Naive thymus-derived CD4-positive, alpha-beta T cell (primary cell): ENCODE measurements around the gene DTNB. TPM values are rescaled to one million over a fixed set of nuclear protein-coding genes. Genes with fewer than 3 reads are reported as not detected.

Source experiments
- ATAC-seq: fragments of 150-1000 bp; cut with Tn5 transposase; 2 replicates; pipeline ENCODE4 v1.10.0; 2021; ENCODE audit warnings: mild to moderate bottlenecking, moderate library complexity
- CTCF ChIA-PET: fragments of 350-600 bp; sonication (Branson Sonifier 250); formaldehyde crosslinking; loops from one replicate; lab custom pipeline; 2021; ENCODE audit warnings: antibody characterized with exemption; lab: Charles Lee
- POLR2A ChIA-PET: fragments of 350-600 bp; sonication (Branson Sonifier 250); formaldehyde crosslinking; loops from one replicate; lab custom pipeline; 2021; ENCODE audit warnings: antibody characterized with exemption, inconsistent platforms; lab: Charles Lee
- DNase-seq, 9 donors: peaks; one replicate each; pipeline versions ENCODE4 v3.0.0 to v3.0.0-alpha.2; 2020 to 2022; ENCODE audit warnings: mixed read lengths in 1 of 9
- H3K27ac ChIP-seq: one replicate; pipeline ENCODE4 v1.7.0; 2013; ENCODE audit warnings: mild to moderate bottlenecking, low read depth, low read length, moderate library complexity
- H3K27me3 ChIP-seq, 2 donors: one replicate each; pipeline ENCODE4 v1.7.0; 2013; ENCODE audit warnings: low read length in 2 of 2, mild to moderate bottlenecking in 2 of 2, moderate library complexity in 2 of 2; ENCODE audit not compliant: control insufficient read depth in 2 of 2, insufficient read depth in 2 of 2
- H3K36me3 ChIP-seq, 3 experiments: 1 replicate in 2 of 3; 2 replicates in 1 of 3; pipeline ENCODE4 v1.7.0; 2013; ENCODE audit warnings: low read length in 3 of 3, mild to moderate bottlenecking in 3 of 3, moderate library complexity in 1 of 3; ENCODE audit not compliant: insufficient read depth in 3 of 3, control insufficient read depth in 2 of 3
- H3K4me1 ChIP-seq, 2 donors: one replicate each; pipeline ENCODE4 v1.7.0; 2013; ENCODE audit warnings: low read length in 2 of 2, mild to moderate bottlenecking in 2 of 2, moderate library complexity in 1 of 2; ENCODE audit not compliant: control insufficient read depth in 2 of 2, insufficient read depth in 2 of 2
- H3K4me3 ChIP-seq: 2 replicates; pipeline ENCODE4 v1.7.0; 2013; ENCODE audit warnings: mild to moderate bottlenecking, low read length
- H3K9me3 ChIP-seq, 3 experiments: 1 replicate in 2 of 3; 2 replicates in 1 of 3; pipeline ENCODE4 v1.7.0; 2013; ENCODE audit warnings: low read length in 3 of 3; ENCODE audit not compliant: control insufficient read depth in 2 of 3
- H3K27ac Mint-ChIP-seq, 9 donors: one replicate each; pipeline ENCODE4 v1.8.0; 2020 to 2022; ENCODE audit warnings: mixed read lengths in 9 of 9, mild to moderate bottlenecking in 8 of 9, moderate library complexity in 5 of 9, inconsistent platforms in 2 of 9
- H3K27me3 Mint-ChIP-seq, 5 donors: one replicate each; pipeline ENCODE4 v1.8.0; 2021 to 2022; ENCODE audit warnings: mixed read lengths in 5 of 5, mild to moderate bottlenecking in 1 of 5
- H3K36me3 Mint-ChIP-seq, 5 donors: one replicate each; pipeline ENCODE4 v1.8.0; 2020 to 2022; ENCODE audit warnings: mixed read lengths in 5 of 5, mild to moderate bottlenecking in 3 of 5, inconsistent platforms in 1 of 5
- H3K4me1 Mint-ChIP-seq, 7 donors: one replicate each; pipeline ENCODE4 v1.8.0; 2020 to 2022; ENCODE audit warnings: mixed read lengths in 7 of 7, mild to moderate bottlenecking in 3 of 7, inconsistent platforms in 1 of 7
- H3K4me3 Mint-ChIP-seq, 10 donors: one replicate each; pipeline ENCODE4 v1.8.0; 2020 to 2022; ENCODE audit warnings: mild to moderate bottlenecking in 10 of 10, mixed read lengths in 10 of 10, moderate library complexity in 6 of 10, inconsistent platforms in 2 of 10
- H3K9me3 Mint-ChIP-seq, 11 donors: one replicate each; pipeline ENCODE4 v1.8.0; 2020 to 2022; ENCODE audit warnings: mixed read lengths in 11 of 11, mild to moderate bottlenecking in 4 of 11, inconsistent platforms in 1 of 11, moderate library complexity in 1 of 11
- intact Hi-C, 2 donors: fragments of 100-400 bp; cut with micrococcal nuclease; formaldehyde crosslinking; loops; one replicate each; pipeline ENCODE4 v1.15.1; 2023
- polyA plus RNA-seq, 2 donors: library from polyadenylated mRNA; unstranded; fragments of 300-500 nt; fragmentation: Illumina TruSeq; gene quantifications; one replicate each; pipeline ENCODE4 v1.2.3, GENCODE V29; 2021
- total RNA-seq, 6 experiments: library from RNA in 5 of 6; stranded (reverse) in 5 of 6; gene quantifications; 1 replicate in 5 of 6; 2 replicates in 1 of 6; pipeline ENCODE4 v1.2.3 and lab custom pipeline; 2021 to 2026

The DTNB gene
- total RNA-seq, result 10 to 100 TPM; 32.8 to 56.2 (median 33.8) TPM
- polyA plus RNA-seq, result 10 to 100 TPM; 17.0 to 24.4 TPM
- 28.9 reads per million, percentile 59 among the genes with 10 or more reads in this experiment for total RNA-seq (lab: John Stamatoyannopoulos, UW)

GRCh38 chr2:25673300-25674076 lies at the start of gene DTNB:
TSS of gene DTNB (minus strand) at chr2:25673577. CDS start at chr2:25652660, 20,917 bp downstream.
- Histone ChIP-seq H3K9me3 (no peaks in the 10 kb centered on the region), H3K36me3 (no peaks in the 10 kb centered on the region), H3K4me1 (peaks cover 12 to 15% of the 10 kb centered on the region in 2 donors), H3K27me3 (no peaks in the 10 kb centered on the region), H3K27ac (peak within 1 kb of the TSS; percentile 80), H3K4me3 (peak within 1 kb of the TSS; percentile 94)
- POLR2A ChIA-PET, result interaction anchor here (1.0 to 2.9 kb wide), 4 partner anchors 9 to 511 kb away, joined by 3 to 20 read pairs (median 5); partner anchors contain the start of genes ASXL2 and RAB10
- H3K4me1 Mint-ChIP-seq, result peaks cover 15 to 56% (median 37%) of the 10 kb centered on the region in 7 donors
- peak within 1 kb of the TSS; percentile 74 to 92 (median 84) for H3K27ac Mint-ChIP-seq
- CTCF ChIA-PET, result interaction anchor here (0.8 kb wide), 1 partner anchor 149 kb away, joined by 3 read pairs; no protein-coding TSS in a partner anchor
- peak within 1 kb of the TSS; percentile 84 to 90 (median 88) for H3K4me3 Mint-ChIP-seq
- peak; percentile 68 to 82 (median 79) for DNase-seq
- peak; percentile 89 for ATAC-seq
- H3K36me3 Mint-ChIP-seq, result peaks cover 0 to 3% (median 0%) of the 10 kb centered on the region in 5 donors
- intact Hi-C loops, result loop anchor here (1.0 to 10.0 kb wide), 17 partner anchors 81 to 1733 kb away; partner anchors contain the start of genes ASXL2 (in 2 of the 2), ADGRF3 (in 1 of the 2), CENPA (in 1 of the 2) and CENPO (in 1 of the 2)
- H3K9me3 Mint-ChIP-seq, result peaks cover 0 to 2% (median 0%) of the 10 kb centered on the region in 11 donors
- H3K27me3 Mint-ChIP-seq, result peaks cover 0 to 25% (median 0%) of the 10 kb centered on the region in 5 donors

GRCh38 chr2:25722224-25722623 lies 48.8 kb upstream of the DTNB start:
- Mint-ChIP-seq H3K4me1 (peaks cover 0 to 11% (median 6%) of the 10 kb centered on the region in 7 donors), H3K27me3 (peaks cover 0 to 7% (median 0%) of the 10 kb centered on the region in 5 donors), H3K9me3 (peaks cover 0 to 2% (median 0%) of the 10 kb centered on the region in 11 donors), H3K36me3 (no peaks in the 10 kb centered on the region), H3K27ac (no peak overlapping the region), H3K4me3 (no peak overlapping the region)
- ATAC-seq (no peak), DNase-seq (no peak)
- Histone ChIP-seq H3K9me3 (no peaks in the 10 kb centered on the region), H3K27me3 (no peaks in the 10 kb centered on the region), H3K27ac (no peak overlapping the region), H3K36me3 (no peaks in the 10 kb centered on the region), H3K4me1 (no peaks in the 10 kb centered on the region), H3K4me3 (no peak overlapping the region)
- POLR2A ChIA-PET, result interaction anchor here (0.7 kb wide), 1 partner anchor 57 kb away, joined by 4 read pairs; no protein-coding TSS in a partner anchor
- intact Hi-C loops, result no loop called here
- CTCF ChIA-PET, result interaction anchor here (0.7 kb wide), 1 partner anchor 86 kb away, joined by 3 read pairs; no protein-coding TSS in a partner anchor

- H3K9me3 ChIP-seq, result no peaks in the 10 kb centered on the region
- intact Hi-C loops, result no loop called here
- no peaks in the 10 kb centered on the region for H3K27me3 ChIP-seq
- no peak overlapping the region for H3K4me3 ChIP-seq
- CTCF ChIA-PET, result no interaction called here
- POLR2A ChIA-PET, result no interaction called here
- Mint-ChIP-seq H3K4me1 (peaks cover 0 to 11% (median 6%) of the 10 kb centered on the region in 7 donors), H3K27ac (no peak overlapping the region), H3K36me3 (no peaks in the 10 kb centered on the region), H3K27me3 (peaks cover 0 to 13% (median 0%) of the 10 kb centered on the region in 5 donors), H3K9me3 (peaks cover 0 to 2% (median 0%) of the 10 kb centered on the region in 11 donors), H3K4me3 (no peak overlapping the region)
- H3K4me1 ChIP-seq, result no peaks in the 10 kb centered on the region
- no peak overlapping the region for H3K27ac ChIP-seq
- H3K36me3 ChIP-seq, result no peaks in the 10 kb centered on the region
- no peak for ATAC-seq
- no peak for DNase-seq
These were observed 47.2 kb upstream of the DTNB start for GRCh38 chr2:25720575-25720974.

GRCh38 chr2:25714740-25715139 lies 41.4 kb upstream of the DTNB start:
- intact Hi-C loops, result no loop called here
- peaks cover 8 to 23% (median 18%) of the 10 kb centered on the region in 7 donors for H3K4me1 Mint-ChIP-seq
- CTCF ChIA-PET, result no interaction called here

GRCh38 chr2:25712455-25712854 lies 39.1 kb upstream of the DTNB start:
- intact Hi-C loops, result no loop called here
- Histone ChIP-seq H3K4me1 (no peaks in the 10 kb centered on the region), H3K9me3 (no peaks in the 10 kb centered on the region), H3K36me3 (no peaks in the 10 kb centered on the region), H3K4me3 (no peak overlapping the region), H3K27me3 (no peaks in the 10 kb centered on the region), H3K27ac (no peak overlapping the region)
- no peak for DNase-seq
- POLR2A ChIA-PET, result no interaction called here
- Mint-ChIP-seq H3K27me3 (peaks cover 9 to 24% (median 15%) of the 10 kb centered on the region in 5 donors), H3K4me3 (peak overlapping the region in 3 of 10 donors; percentile 76 to 83 (median 83)), H3K27ac (peak overlapping the region in 1 of 9 donors; percentile 12), H3K4me1 (peaks cover 8 to 19% (median 11%) of the 10 kb centered on the region in 7 donors), H3K9me3 (peaks cover 0 to 3% (median 0%) of the 10 kb centered on the region in 11 donors), H3K36me3 (peaks cover 0 to 2% (median 0%) of the 10 kb centered on the region in 5 donors)
- CTCF ChIA-PET, result no interaction called here
- ATAC-seq, result no peak

More at GRCh38 chr2:25714740-25715139, 41.4 kb upstream of the DTNB start:
- Histone ChIP-seq H3K27ac (no peak overlapping the region), H3K9me3 (no peaks in the 10 kb centered on the region), H3K4me3 (no peak overlapping the region), H3K36me3 (no peaks in the 10 kb centered on the region), H3K4me1 (no peaks in the 10 kb centered on the region), H3K27me3 (no peaks in the 10 kb centered on the region)
- DNase-seq, result no peak
- H3K36me3 Mint-ChIP-seq, result peaks cover 0 to 2% (median 0%) of the 10 kb centered on the region in 5 donors
- H3K27me3 Mint-ChIP-seq, result peaks cover 9 to 20% (median 12%) of the 10 kb centered on the region in 5 donors
- POLR2A ChIA-PET, result interaction anchor here (0.6 kb wide), 1 partner anchor 10 kb away, joined by 6 read pairs; no protein-coding TSS in a partner anchor
- H3K27ac Mint-ChIP-seq, result no peak overlapping the region
- no peak for ATAC-seq
- no peak overlapping the region for H3K4me3 Mint-ChIP-seq
- peaks cover 0 to 3% (median 0%) of the 10 kb centered on the region in 11 donors for H3K9me3 Mint-ChIP-seq

- H3K9me3 Mint-ChIP-seq, result peaks cover 0 to 3% (median 0%) of the 10 kb centered on the region in 11 donors
- no peaks in the 10 kb centered on the region for H3K9me3 ChIP-seq
- peaks cover 8 to 19% (median 11%) of the 10 kb centered on the region in 7 donors for H3K4me1 Mint-ChIP-seq
- H3K27ac ChIP-seq, result no peak overlapping the region
- peak overlapping the region in 3 of 9 donors; percentile 12 to 77 (median 51) for H3K27ac Mint-ChIP-seq
- ChIA-PET CTCF (no interaction called here), POLR2A (no interaction called here)
- no peak overlapping the region for H3K4me3 ChIP-seq
- H3K27me3 Mint-ChIP-seq, result peaks cover 9 to 24% (median 12%) of the 10 kb centered on the region in 5 donors
- intact Hi-C loops, result no loop called here
- H3K4me1 ChIP-seq, result no peaks in the 10 kb centered on the region
- H3K36me3 ChIP-seq, result no peaks in the 10 kb centered on the region
- peak overlapping the region; percentile 48 to 84 (median 73) for H3K4me3 Mint-ChIP-seq
- DNase-seq (peak in 1 of 9 donors; percentile 4), ATAC-seq (no peak)
- peaks cover 0 to 2% (median 0%) of the 10 kb centered on the region in 5 donors for H3K36me3 Mint-ChIP-seq
- H3K27me3 ChIP-seq, result no peaks in the 10 kb centered on the region
These were observed 38.4 kb upstream of the DTNB start for GRCh38 chr2:25711675-25712354.
